A204.1 (cell line): ENCODE data around the gene PLCL1.
"Not testable (repeated sequence)": the region's sequence is repeated elsewhere in the genome, so short reads cannot be mapped to it uniquely, and the experiment has no call there.

Source experiments
- FAIRE-seq: peaks from 2 replicates; lab custom pipeline; 2012; peaks lifted over from hg19 to GRCh38; lab: Jason Lieb, UNC

PLCL1 gene

DNA sequence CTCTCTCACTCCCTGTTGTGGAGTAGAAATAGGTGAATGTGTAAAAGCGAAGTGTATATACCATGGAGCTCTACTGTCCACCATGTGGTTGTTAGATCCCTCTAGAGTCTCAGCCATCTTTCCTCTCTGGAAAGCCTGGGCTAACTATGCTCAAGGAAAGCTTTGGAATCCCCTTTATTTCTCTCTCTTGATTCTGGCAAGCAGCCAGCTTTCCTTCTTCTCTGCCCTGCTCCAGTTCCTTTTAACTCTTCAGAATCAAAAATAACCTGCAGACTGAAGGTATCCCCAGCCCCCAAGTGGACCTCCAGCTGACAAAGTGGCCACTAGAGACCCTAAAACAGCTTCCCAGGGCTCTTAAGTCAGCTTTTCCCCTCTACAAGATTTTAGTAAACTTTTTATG lies 381.9 kb downstream of the PLCL1 start:
- FAIRE-seq, result no peak

DNA sequence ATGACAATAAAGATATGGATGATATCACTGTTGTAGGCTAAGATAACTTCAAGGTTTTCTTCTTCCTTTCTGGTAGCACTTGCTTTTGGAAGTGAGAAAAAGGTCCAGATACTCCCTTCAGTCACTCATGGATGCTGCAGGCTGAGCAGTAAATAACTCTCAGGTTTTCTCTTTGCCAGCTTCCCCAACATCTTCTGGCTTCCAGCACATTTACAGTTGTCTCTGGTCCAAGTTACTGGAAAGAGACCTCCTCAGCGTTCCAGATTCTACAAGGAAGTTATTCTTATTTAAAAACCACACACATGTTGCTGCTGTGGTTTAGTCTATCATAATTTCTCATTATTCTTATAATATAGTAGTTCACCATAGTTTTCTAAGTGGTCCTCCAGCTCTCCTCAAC lies 383.4 kb downstream of the PLCL1 start:
- no peak for FAIRE-seq

- no peak for FAIRE-seq
Measured at GRCh38 chr2:198188982-198189381, 384.6 kb downstream of the PLCL1 start.

DNA sequence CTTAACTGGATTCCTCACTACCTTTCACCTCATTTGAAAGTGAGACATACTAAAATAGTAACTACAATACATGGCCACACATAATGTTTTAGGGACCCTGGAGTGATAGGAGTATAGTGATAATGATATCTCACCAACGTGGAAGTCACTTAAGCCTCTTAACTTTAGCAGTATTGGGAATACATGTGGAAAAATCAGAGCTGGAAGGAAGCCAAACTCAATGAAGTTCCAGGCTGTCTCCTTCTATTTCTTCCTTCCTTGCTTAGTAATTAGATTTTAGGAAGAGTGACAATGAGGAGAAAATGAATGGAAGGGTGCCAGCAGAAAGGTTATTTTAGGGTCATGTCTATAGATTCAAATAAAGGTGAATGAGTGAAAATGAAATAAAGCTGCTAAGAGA lies 387.3 kb downstream of the PLCL1 start:
- FAIRE-seq, result no peak

GRCh38 chr2:198196556-198196955 lies 392.2 kb downstream of the PLCL1 start:
- FAIRE-seq, result not testable (repeated sequence)
